Inflammatory macrophage treated with lipopolysaccharide for 1 hour (primary cell): ENCODE results near the gene CEPT1.

Experiments
- DNase-seq, 2 donors: peaks; one replicate each; pipeline ENCODE4 v3.0.0-alpha.2; 2020 to 2022

Gene CEPT1

DNA sequence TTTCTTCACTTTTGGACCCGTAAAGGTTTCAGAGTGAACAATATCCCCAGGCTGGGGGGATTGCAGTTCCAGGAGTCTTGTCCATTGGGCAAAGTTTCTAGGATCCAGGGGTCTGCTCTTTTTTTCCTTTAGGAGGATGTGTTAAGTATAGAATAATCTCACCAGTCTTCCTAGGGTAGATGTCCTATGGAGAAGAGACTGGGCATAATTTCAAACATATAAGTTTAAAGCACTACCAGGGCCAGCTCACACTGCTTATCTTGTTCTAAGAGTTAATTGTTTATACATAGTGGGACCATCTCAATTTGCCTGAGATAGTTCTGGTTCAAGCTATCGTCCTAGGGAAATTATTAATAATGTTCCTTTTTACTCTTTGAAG is 88.7 kb downstream of the CEPT1 start:
- DNase-seq, result no peak

DNA sequence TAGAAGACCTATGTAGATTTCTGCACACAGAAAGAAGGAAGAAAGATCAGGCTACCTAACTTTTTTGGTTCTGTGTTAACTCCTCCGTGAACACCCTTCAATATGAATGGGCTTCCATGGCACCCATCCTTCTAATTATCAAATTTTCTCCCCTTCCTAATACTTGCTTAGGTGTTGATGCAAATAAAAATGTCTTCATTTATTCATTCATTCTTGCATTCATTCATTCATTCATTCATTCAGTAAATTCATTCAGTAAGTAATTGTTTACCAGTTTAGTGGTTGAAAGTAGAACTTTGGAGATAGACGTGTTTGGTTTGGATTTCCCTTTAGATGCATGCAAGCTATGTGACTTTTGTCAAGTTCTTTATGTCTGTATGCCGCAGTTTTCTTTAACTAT is 92.1 kb downstream of the CEPT1 start:
- no peak for DNase-seq

- no peak for DNase-seq
Measured at GRCh38 chr1:111234258-111234657, 94.2 kb downstream of the CEPT1 start.
